Measurements from ENCODE around the gene RNF112.

Gene RNF112

GRCh38 chr17:19464031-19465026 is 53.3 kb downstream of the RNF112 start:
- Mint-ChIP-seq H3K9me3 (no peaks in the 10 kb centered on the region), H3K36me3 (ENCODE audit: low read depth) (no peaks in the 10 kb centered on the region), H3K4me3 (no peak overlapping the region), H3K4me1 (peaks cover 34% of the 10 kb centered on the region), H3K27ac (no peak overlapping the region), H3K27me3 (ENCODE audit: low read depth, poor library complexity) (peaks cover 10% of the 10 kb centered on the region)
- TF ChIP-seq CTCF (IDR thresholded peaks at IDR 0.05), result no peak
- DNase-seq, result no peak

Measured in nephron progenitor cell (in vitro differentiated cells).